HUES64 (cell line): ENCODE results near the gene ATP6V0E1.

Experiments used
- H3K27ac ChIP-seq: 2 replicates; pipeline ENCODE4 v1.7.0; 2013; ENCODE audit warnings: low read depth, low read length, inconsistent platforms
- H3K27me3 ChIP-seq: 2 replicates; pipeline ENCODE4 v1.6.1; 2013; ENCODE audit warnings: mild to moderate bottlenecking, low read length; ENCODE audit not compliant: insufficient read depth
- H3K36me3 ChIP-seq: 2 replicates; pipeline ENCODE4 v1.6.1; 2013; ENCODE audit warnings: mild to moderate bottlenecking, low read length; ENCODE audit not compliant: insufficient read depth
- H3K4me1 ChIP-seq: 2 replicates; pipeline ENCODE4 v1.6.1; 2013; ENCODE audit warnings: mild to moderate bottlenecking, low read length, moderate library complexity; ENCODE audit not compliant: insufficient read depth
- H3K4me3 ChIP-seq: 2 replicates; pipeline ENCODE4 v1.5.1; 2013; ENCODE audit warnings: mild to moderate bottlenecking, low read length, moderate library complexity
- H3K9ac ChIP-seq: 2 replicates; pipeline ENCODE4 v1.6.1; 2013; ENCODE audit warnings: mild to moderate bottlenecking, low read depth, low read length
- H3K9me3 ChIP-seq: 2 replicates; pipeline ENCODE4 v1.6.1; 2013; ENCODE audit warnings: low read depth, low read length; ENCODE audit not compliant: insufficient read depth
- WGBS: fragments of 150-250, 120-280 bp; methylation state at CpG from one replicate; pipeline ENCODE4 v1.1.7; 2013; ENCODE audit warnings: missing lambda C conversion rate; 5-methylcytosine and 5-hydroxymethylcytosine counted together

Gene ATP6V0E1

DNA sequence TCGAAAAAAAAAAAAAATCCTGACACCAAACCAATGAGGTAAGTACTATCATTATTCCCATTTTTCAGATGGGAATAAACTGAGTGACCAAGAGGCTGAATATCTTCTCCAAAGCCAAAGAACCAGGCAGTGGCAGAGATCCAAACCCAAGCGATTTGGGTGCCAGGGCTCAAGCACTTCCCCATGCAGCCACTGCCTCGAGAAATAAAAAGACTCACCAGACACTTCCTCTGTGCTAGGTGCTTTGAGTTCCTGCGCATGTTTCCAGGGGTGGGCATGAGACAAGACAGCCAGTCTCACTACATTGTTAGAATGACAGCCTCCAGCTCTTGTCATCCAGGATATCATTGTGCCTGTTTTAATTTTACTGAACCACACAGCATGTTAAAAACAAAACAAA lies 26.6 kb upstream of the ATP6V0E1 start:
- Histone ChIP-seq H3K9ac (no peak overlapping the region), H3K4me1 (no peaks in the 10 kb centered on the region), H3K27ac (no peak overlapping the region), H3K36me3 (peaks cover 7% of the 10 kb centered on the region), H3K4me3 (no peak overlapping the region), H3K27me3 (peaks cover 11% of the 10 kb centered on the region; the same call in 1 of the 2 replicates), H3K9me3 (no peaks in the 10 kb centered on the region)
- WGBS = 94% methylated on average over 4 of the region's 4 CpGs

DNA sequence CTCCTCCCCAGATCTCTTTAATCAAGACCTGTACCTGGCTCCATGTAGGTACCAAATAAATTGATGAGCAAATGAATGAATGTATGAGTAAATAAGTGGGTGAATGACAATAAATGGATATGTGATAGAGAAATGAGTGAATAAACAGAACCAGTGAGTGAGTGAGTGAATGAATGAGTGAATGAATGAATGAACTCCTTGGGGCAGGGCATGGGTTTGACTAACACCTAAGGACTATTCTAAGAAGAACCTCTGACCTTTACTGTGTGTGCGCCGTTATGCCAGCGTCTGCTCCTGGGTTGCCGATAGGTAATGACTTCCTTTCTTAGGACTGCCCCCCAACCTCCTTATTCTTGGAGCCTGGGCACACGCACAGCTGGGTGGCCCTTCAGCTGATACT lies 26.1 kb upstream of the ATP6V0E1 start:
- 89% methylated on average over 5 of the region's 5 CpGs for WGBS
- peaks cover 8% of the 10 kb centered on the region; the same call in 1 of the 2 replicates for H3K36me3 ChIP-seq
- H3K4me3 ChIP-seq = no peak overlapping the region
- H3K4me1 ChIP-seq = no peaks in the 10 kb centered on the region
- no peak overlapping the region for H3K9ac ChIP-seq
- peaks cover 11% of the 10 kb centered on the region; the same call in 1 of the 2 replicates for H3K27me3 ChIP-seq
- no peak overlapping the region for H3K27ac ChIP-seq
- H3K9me3 ChIP-seq = no peaks in the 10 kb centered on the region

DNA sequence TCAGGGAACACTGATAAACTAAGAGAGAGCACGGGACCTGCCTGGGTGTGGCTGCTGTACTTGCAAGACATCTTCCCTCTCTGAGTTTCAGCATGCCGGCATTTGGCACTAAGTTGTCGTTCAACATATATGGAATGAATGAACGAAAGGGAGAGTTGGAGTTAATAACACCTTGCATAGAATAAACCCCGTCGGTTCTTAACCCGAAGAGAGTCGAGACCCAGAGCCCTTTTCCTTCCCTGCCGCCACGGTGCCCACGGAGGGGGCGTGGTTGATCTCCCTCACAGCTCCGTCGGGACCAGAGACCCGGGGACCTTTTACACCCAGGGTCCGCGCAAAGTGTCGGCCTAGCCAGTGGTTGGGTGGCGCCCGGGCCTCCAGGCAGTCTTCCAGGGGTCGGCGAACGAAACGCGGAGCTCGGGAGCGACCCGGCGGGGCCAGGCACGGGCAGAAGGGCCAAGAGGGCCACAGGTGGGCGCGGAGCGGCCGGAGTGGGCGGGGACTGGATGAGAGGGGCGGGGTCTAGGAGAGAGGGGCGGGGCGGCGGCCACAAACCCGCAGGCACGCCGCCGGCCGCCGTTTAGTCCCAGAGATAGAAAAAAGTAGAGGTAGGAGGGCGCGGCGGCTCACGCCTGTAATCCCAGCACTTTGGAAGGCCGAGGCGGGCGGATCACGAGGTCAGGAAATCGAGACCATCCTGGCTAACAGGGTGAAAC lies 25.1 kb upstream of the ATP6V0E1 start:
- H3K4me1 ChIP-seq = no peaks in the 10 kb centered on the region
- peaks cover 8% of the 10 kb centered on the region; the same call in 1 of the 2 replicates for H3K36me3 ChIP-seq
- H3K27me3 ChIP-seq = peaks cover 11% of the 10 kb centered on the region; the same call in 1 of the 2 replicates
- H3K9ac ChIP-seq = peak overlapping the region; percentile 86
- 7% methylated on average over 52 of the region's 54 CpGs for WGBS
- H3K9me3 ChIP-seq = no peaks in the 10 kb centered on the region
- H3K4me3 ChIP-seq = peak overlapping the region; percentile 100
- no peak overlapping the region for H3K27ac ChIP-seq

DNA sequence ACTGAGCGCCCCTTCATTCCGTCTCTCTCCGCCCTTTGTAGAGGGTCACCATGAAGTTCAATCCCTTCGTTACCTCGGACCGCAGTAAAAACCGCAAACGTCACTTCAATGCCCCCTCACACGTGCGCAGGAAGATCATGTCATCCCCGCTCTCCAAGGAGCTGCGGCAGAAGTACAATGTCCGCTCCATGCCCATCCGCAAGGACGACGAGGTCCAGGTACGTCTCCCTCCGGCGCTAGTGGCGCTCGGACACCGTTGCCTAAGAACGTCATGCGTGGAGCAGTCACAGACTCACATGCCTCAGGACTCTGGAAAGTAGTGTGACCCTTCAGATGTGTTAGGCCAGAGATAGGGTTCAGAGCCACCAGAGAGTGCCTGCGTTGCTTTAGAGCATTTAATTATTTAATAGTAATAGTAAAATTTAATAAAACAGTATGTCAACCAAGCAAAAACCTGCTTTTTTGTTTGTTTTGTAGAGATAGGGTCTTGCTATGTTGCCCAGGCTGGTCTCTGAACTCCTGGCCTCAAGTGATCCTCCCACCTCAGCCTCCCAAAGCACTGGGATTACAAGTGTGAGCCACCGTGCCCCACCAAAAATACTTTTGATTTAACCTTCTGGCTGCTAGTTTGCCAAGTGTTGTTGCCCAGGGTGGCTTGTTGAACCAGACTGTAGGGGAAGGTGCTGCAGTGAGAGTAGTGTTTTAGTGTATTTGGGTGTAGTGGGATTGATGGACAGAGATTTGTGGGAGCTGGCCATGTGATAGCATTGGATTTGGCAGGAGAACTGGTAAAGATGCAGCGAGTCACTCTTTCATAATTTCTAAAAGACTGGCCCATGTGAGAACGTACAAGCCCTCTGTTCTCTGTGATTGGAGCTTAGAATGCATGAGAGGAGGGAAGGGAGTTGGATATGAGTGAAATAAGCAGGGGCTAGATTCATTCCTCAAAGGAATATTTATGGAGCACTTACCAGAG lies 23.5 kb upstream of the ATP6V0E1 start:
- Histone ChIP-seq H3K4me1 (no peaks in the 10 kb centered on the region), H3K27ac (peak overlapping the region; percentile 52; the same call in 1 of the 2 replicates), H3K27me3 (peaks cover 11% of the 10 kb centered on the region; the same call in 1 of the 2 replicates), H3K9ac (peak overlapping the region; percentile 86), H3K9me3 (no peaks in the 10 kb centered on the region), H3K36me3 (peaks cover 9% of the 10 kb centered on the region), H3K4me3 (peak overlapping the region; percentile 100)
- 17% methylated on average over 27 of the region's 28 CpGs for WGBS

DNA sequence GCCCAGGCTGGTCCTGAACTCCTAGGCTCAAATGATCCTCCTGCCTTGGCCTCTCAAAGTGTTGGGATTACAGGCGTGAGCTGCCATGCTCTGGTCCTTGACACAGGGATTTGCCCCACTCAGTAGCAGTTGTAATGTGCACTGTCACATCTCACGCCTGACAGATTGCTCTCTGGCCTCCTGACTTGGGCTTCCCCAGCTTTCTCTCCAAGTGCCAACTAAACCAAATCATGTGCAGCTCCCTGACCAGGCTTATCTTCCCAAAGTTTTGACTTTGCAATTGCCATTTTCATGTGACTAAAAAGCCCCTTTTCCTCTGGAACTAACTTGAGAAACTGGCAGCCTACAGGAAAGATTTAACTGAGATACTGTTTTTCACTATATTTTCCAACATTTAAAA lies 13.7 kb upstream of the ATP6V0E1 start:
- no peak overlapping the region for H3K4me3 ChIP-seq
- no peak overlapping the region for H3K27ac ChIP-seq
- H3K36me3 ChIP-seq = peaks cover 33% of the 10 kb centered on the region
- no peaks in the 10 kb centered on the region for H3K4me1 ChIP-seq
- 90% methylated on average over 2 of the region's 2 CpGs for WGBS
- no peaks in the 10 kb centered on the region for H3K9me3 ChIP-seq
- no peak overlapping the region for H3K9ac ChIP-seq
- H3K27me3 ChIP-seq = peaks cover 3% of the 10 kb centered on the region

DNA sequence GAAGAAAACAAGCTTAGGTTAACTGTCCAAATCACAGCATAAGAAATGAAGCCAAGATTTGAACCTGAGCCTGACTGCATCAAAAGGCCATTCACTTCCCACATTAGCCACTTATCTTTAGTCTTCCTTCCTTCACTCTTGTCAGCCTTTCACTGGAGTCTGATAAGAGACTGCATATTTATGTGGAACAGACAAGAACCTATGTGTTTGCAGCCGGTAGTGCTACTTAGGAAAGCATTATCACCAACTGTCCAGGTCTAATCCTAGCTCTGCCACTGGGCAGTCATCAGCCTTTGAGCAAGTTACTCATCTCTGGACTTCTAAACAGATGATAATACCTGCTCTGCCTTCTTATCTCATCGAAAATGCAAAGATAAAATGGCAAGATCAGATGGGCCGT lies 12.1 kb upstream of the ATP6V0E1 start:
- H3K4me3 ChIP-seq = no peak overlapping the region
- no peaks in the 10 kb centered on the region for H3K9me3 ChIP-seq
- H3K9ac ChIP-seq = no peak overlapping the region
- peaks cover 25% of the 10 kb centered on the region for H3K36me3 ChIP-seq
- WGBS = 93% methylated on average over 3 of the region's 3 CpGs
- peaks cover 6% of the 10 kb centered on the region for H3K27me3 ChIP-seq
- no peak overlapping the region for H3K27ac ChIP-seq
- no peaks in the 10 kb centered on the region for H3K4me1 ChIP-seq

DNA sequence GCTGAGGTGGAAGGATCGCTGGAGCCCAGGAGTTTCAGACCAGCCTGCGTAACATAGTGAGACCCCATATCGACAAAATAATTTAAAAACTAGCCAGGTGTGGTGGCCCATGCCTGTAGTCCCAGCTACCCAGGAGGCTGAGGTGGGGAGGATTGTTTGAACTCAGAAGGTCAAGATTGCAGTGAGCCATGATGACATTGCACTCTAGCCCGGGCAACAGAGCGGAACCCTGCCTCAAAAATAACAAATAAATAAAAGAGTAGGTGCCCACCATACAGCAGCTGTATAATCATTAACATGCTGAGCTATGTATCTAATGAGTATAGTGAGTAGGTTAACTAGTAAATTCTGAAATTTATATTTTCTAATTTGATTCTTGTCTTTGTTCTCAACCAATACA lies 11.0 kb upstream of the ATP6V0E1 start:
- H3K27ac ChIP-seq = no peak overlapping the region
- H3K4me1 ChIP-seq = no peaks in the 10 kb centered on the region
- 89% methylated on average over 3 of the region's 5 CpGs for WGBS
- H3K4me3 ChIP-seq = no peak overlapping the region
- H3K27me3 ChIP-seq = peaks cover 9% of the 10 kb centered on the region
- H3K9ac ChIP-seq = no peak overlapping the region
- H3K9me3 ChIP-seq = no peaks in the 10 kb centered on the region
- H3K36me3 ChIP-seq = peaks cover 22% of the 10 kb centered on the region

DNA sequence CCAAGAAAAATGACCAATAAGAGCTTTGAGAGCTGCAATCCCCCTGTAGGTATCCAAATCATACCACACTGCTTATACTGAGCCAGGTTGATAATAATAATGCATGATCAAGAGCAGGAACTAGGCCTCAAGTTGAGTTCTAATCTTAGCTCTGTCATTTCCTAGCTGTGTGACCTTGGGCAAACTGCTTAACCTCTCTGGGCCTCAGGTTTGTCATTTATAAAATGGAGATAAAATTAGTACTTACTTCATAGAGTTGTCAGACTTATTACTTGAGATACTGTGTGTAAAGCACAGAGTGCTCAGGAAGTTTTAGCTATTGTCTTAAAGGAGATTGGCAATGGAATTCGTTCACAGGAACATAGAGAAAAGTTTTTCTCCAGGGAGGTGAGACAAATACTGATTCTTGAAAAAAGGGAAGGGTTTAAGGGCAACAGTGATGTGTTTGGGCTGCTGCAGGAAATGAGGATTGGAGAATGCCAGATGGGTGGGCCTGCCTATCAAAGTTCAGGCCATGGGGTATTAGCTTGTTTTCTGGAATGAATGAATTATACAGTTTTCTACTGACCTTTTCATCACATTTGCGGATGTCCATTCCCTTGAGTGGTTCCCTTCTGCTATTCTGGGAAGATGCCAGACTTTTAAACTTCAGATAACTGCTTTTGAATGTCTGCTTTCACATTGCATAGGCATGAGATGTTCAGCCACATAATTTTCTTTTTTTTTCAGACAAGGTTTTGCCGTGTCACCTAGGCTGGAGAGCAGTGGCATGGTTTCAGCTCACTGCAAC lies 10.2 kb upstream of the ATP6V0E1 start:
- no peaks in the 10 kb centered on the region for H3K4me1 ChIP-seq
- H3K27me3 ChIP-seq = peaks cover 13% of the 10 kb centered on the region
- H3K4me3 ChIP-seq = no peak overlapping the region
- no peak overlapping the region for H3K9ac ChIP-seq
- H3K27ac ChIP-seq = no peak overlapping the region
- peaks cover 15% of the 10 kb centered on the region for H3K36me3 ChIP-seq
- no peaks in the 10 kb centered on the region for H3K9me3 ChIP-seq
- WGBS = 85% methylated on average over 3 of the region's 3 CpGs

DNA sequence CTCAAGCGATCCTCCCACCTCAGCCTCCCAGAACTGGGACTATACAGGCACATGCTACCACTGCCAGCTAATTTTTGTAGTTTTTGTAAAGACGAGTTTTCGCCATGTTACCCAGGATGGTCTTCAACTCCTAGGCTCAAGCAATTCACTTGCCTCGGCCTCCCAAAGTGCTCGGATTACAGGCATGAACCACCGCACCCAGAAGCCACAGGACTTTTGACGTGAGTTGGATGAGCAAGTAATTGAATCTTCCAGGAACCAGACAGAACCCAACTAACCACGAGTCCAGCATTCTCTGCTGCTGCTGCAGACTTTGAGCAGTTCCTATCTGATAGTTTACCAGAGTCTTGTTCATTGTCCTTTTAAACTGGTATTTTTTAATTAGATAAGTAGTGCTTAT lies 9.6 kb upstream of the ATP6V0E1 start:
- Histone ChIP-seq H3K9me3 (no peaks in the 10 kb centered on the region), H3K36me3 (peaks cover 12% of the 10 kb centered on the region), H3K9ac (no peak overlapping the region), H3K4me3 (no peak overlapping the region), H3K27ac (no peak overlapping the region), H3K4me1 (no peaks in the 10 kb centered on the region), H3K27me3 (peaks cover 13% of the 10 kb centered on the region)
- WGBS = 88% methylated on average over 8 of the region's 8 CpGs

DNA sequence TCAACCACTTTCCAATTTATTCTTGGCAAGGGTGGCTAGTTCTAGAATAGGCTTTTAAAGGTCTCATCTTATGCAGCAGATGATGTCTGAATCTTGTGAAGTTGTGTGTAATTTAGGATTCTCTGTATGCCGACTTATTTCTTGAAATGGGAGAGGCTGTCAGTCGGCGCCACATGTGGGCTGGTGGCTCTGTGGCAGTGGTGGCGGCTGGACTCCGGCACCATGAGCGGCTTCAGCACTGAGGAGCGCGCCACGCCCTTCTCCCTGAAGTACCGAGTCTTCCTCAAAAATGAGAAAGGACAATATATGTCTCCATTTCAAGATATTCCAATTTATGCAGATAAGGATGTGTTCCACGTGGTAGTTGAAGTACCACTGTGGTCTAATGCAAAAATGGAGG lies 8.3 kb upstream of the ATP6V0E1 start:
- H3K4me1 ChIP-seq = no peaks in the 10 kb centered on the region
- H3K27ac ChIP-seq = no peak overlapping the region
- no peak overlapping the region for H3K9ac ChIP-seq
- no peak overlapping the region for H3K4me3 ChIP-seq
- WGBS = 96% methylated on average over 10 of the region's 11 CpGs
- peaks cover 13% of the 10 kb centered on the region for H3K27me3 ChIP-seq
- no peaks in the 10 kb centered on the region for H3K9me3 ChIP-seq
- 0 out of 2 replicates have a peak, but pooled peaks cover under 1% of the 10 kb centered on the region for H3K36me3 ChIP-seq
